Measurements from ENCODE around the gene PDE5A.

- TF ChIP-seq CTCF (IDR thresholded peaks at IDR 0.05; ENCODE audit: poor library complexity) (no peak), EZH2 (IDR thresholded peaks at IDR 0.05; ENCODE audit: borderline replicate concordance) (no peak), EZH2phosphoT487 (IDR thresholded peaks at IDR 0.05; ENCODE audit: low read depth, severe bottlenecking, unreplicated experiment) (no peak)
Observed at GRCh38 chr4:119672938-119673337, 44.3 kb upstream of the PDE5A start.
